ENCODE results near the gene TXLNB.

Gene TXLNB

GRCh38 chr6:139205843-139206242 lies 86.0 kb downstream of the TXLNB start:
- TF ChIP-seq CTCF (IDR thresholded peaks at IDR 0.05; ENCODE audit: low read depth, low read length) = no peak
- no peak for DNase-seq (ENCODE audit: low read depth in 2 of 2)
- no peak overlapping the region for H3K4me3 ChIP-seq (replicated peaks in 1 of 2; ENCODE audit: low read depth in 2 of 2, low read length in 2 of 2)

DNA sequence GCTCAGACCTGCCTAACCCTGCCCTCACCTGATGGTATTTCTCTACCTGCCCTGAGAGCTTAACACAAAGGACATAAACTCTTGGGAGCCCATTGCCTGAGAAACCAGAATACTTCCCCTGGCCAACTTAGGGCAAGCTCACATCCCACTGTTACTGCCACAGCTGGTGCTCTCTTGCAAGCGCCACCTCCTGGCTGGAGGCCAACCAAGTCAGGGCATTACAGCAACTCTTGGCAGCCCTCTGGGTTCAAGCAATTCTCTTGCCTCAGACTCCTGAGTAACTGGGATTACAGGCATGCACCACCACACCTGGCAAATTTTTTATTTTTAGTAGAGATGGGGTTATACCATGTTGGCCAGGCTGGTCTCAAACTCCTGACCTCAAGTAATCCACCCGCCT lies 86.8 kb downstream of the TXLNB start:
- DNase-seq (ENCODE audit: low read depth in 2 of 2) = no peak
- no peak overlapping the region for H3K4me3 ChIP-seq (replicated peaks in 1 of 2; ENCODE audit: low read depth in 2 of 2, low read length in 2 of 2)
- no peak for TF ChIP-seq CTCF (IDR thresholded peaks at IDR 0.05; ENCODE audit: low read depth, low read length)

GRCh38 chr6:139201378-139201777 lies 90.4 kb downstream of the TXLNB start:
- no peak overlapping the region for H3K4me3 ChIP-seq (replicated peaks in 1 of 2; ENCODE audit: low read depth in 2 of 2, low read length in 2 of 2)
- TF ChIP-seq CTCF (IDR thresholded peaks at IDR 0.05; ENCODE audit: low read depth, low read length) = no peak
- DNase-seq (ENCODE audit: low read depth in 2 of 2) = no peak

- no peak for TF ChIP-seq CTCF (IDR thresholded peaks at IDR 0.05; ENCODE audit: low read depth, low read length)
- DNase-seq (ENCODE audit: low read depth in 2 of 2) = no peak
- H3K4me3 ChIP-seq (replicated peaks in 1 of 2; ENCODE audit: low read depth in 2 of 2, low read length in 2 of 2) = no peak overlapping the region
Observed at GRCh38 chr6:139198529-139199288, 93.1 kb downstream of the TXLNB start.

DNA sequence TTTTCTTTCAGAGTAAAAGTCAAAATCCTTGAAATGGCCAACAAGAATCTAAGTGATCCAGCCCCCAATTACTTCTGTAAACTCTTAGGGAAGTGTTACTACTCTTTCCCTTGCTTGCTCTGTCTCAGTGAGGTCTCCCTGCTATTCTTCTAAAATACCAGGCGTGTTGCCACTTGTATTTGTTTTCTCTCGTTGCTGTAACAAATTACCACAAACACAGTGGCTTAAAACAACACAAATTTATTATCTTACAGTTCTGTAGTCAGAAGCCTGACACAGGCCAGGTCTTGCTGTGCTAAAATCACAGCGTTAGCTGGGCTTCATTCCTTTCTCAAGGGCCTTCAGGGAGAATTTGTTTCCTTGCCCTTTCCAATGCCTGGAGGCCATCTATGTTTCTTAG lies 97.1 kb downstream of the TXLNB start:
- H3K4me3 ChIP-seq (replicated peaks in 1 of 2; ENCODE audit: low read depth in 2 of 2, low read length in 2 of 2) = no peak overlapping the region
- no peak for DNase-seq (ENCODE audit: low read depth in 2 of 2)
- TF ChIP-seq CTCF (IDR thresholded peaks at IDR 0.05; ENCODE audit: low read depth, low read length) = no peak

Measured in cardiac fibroblast (primary cell).